Lower lobe of right lung (tissue), 2 donors: ENCODE results near the gene HIC1. TPM values are rescaled to one million over a fixed set of nuclear protein-coding genes. Genes with fewer than 3 reads are reported as not detected.

Experiments
- ATAC-seq, 2 donors: fragments of 200-7000 bp; cut with Tn5 transposase; one replicate each; pipeline ENCODE4 v1.9.1; 2020 to 2022; ENCODE audit warnings: mild to moderate bottlenecking in 2 of 2, moderate library complexity in 2 of 2
- DNase-seq: peaks from one replicate; pipeline ENCODE4 v3.0.0-alpha.2; 2020
- H3K27ac ChIP-seq: fragments of 200-600 bp; one replicate; pipeline ENCODE4 v1.8.0; 2022
- H3K27me3 ChIP-seq: fragments of 200-600 bp; one replicate; pipeline ENCODE4 v1.8.0; 2022; ENCODE audit warnings: low read depth
- H3K36me3 ChIP-seq: fragments of 200-600 bp; one replicate; pipeline ENCODE4 v1.8.0; 2022; ENCODE audit warnings: mild to moderate bottlenecking
- H3K4me1 ChIP-seq: fragments of 200-600 bp; one replicate; pipeline ENCODE4 v1.8.0; 2022
- H3K4me3 ChIP-seq: fragments of 200-600 bp; one replicate; pipeline ENCODE4 v1.8.0; 2022; ENCODE audit warnings: mild to moderate bottlenecking
- H3K9me3 ChIP-seq: fragments of 200-600 bp; one replicate; pipeline ENCODE4 v1.8.0; 2022
- CTCF ChIP-seq: fragments of 200-600 bp; IDR thresholded peaks from one replicate; pipeline ENCODE4 v1.8.0; 2022; ENCODE audit warnings: antibody characterized with exemption, mild to moderate bottlenecking
- intact Hi-C: fragments of 100-400 bp; cut with DNase I; formaldehyde crosslinking; loops from one replicate; pipeline ENCODE4 v1.11.0; 2022
- total RNA-seq: library from RNA; stranded (reverse); fragmentation: NEBNext Ultra II Directional; extraction: Animal tissue kit (Norgen Biotek cat#: 25700); gene quantifications from one replicate; pipeline ENCODE4 v1.2.1, GENCODE V29; 2021
- donor health status: DM: no; HTN: yes; CAD: no; lungs with severe emphysema.

The HIC1 gene
- total RNA-seq, 1 donor from 2014 or later: 20.6 TPM

DNA sequence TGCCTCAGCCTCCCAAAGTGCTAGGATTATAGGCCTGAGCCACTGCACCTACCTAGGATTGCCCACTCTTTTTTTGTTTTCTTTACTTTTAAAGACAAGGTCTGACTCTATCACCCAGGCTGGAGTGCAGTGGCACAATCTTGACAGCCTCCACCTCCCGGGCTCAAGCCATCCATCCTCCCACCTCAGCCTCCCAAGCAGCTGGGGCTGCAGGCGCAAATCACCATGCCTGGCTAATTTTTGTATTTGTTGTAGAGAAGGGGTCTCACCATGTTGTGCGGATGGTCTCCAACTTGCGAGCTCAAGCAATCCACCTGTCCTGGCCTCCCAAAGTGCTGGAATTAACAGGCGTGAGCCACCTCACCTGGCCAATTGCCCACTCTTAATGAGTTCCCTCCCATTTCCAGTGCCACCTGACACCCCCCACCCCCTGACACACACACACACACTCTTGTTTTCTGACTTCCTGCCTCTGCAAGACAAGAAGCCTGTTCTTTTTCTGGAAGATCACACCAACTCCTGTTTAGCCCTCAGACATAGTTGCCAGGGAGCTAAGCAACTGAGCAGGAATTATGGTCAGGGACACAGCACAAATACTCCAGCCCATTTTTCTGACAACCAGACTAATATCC, 10.5 kb upstream of the HIC1 start:
- no peaks in the 10 kb centered on the region for H3K27me3 ChIP-seq
- intact Hi-C loops: no loop called here
- ATAC-seq (no peak), DNase-seq (no peak)
- H3K36me3 ChIP-seq: peaks cover 31% of the 10 kb centered on the region
- H3K27ac ChIP-seq: no peak overlapping the region
- peaks cover 35% of the 10 kb centered on the region for H3K4me1 ChIP-seq
- no peak overlapping the region for H3K4me3 ChIP-seq
- no peak for TF ChIP-seq CTCF
- H3K9me3 ChIP-seq: no peaks in the 10 kb centered on the region

- no peak for TF ChIP-seq CTCF
- no peak overlapping the region for H3K4me3 ChIP-seq
- H3K4me1 ChIP-seq: peaks cover 35% of the 10 kb centered on the region
- no peaks in the 10 kb centered on the region for H3K9me3 ChIP-seq
- no peak overlapping the region for H3K27ac ChIP-seq
- H3K27me3 ChIP-seq: peaks cover 14% of the 10 kb centered on the region
- ATAC-seq: no peak
- no peak for DNase-seq
- intact Hi-C loops: no loop called here
- H3K36me3 ChIP-seq: peaks cover 19% of the 10 kb centered on the region
Observed at GRCh38 chr17:2047590-2047989, 7.3 kb upstream of the HIC1 start.

GRCh38 chr17:2048805-2049204, 6.1 kb upstream of the HIC1 start:
- H3K4me1 ChIP-seq: peaks cover 30% of the 10 kb centered on the region
- ATAC-seq: no peak
- peaks cover 7% of the 10 kb centered on the region for H3K36me3 ChIP-seq
- peak overlapping the region; percentile 85 for H3K4me3 ChIP-seq
- H3K27me3 ChIP-seq: peaks cover 21% of the 10 kb centered on the region
- no peak for DNase-seq
- H3K9me3 ChIP-seq: no peaks in the 10 kb centered on the region
- TF ChIP-seq CTCF: no peak
- intact Hi-C loops: no loop called here
- no peak overlapping the region for H3K27ac ChIP-seq

GRCh38 chr17:2049333-2050299, 5.3 kb upstream of the HIC1 start:
- Histone ChIP-seq H3K27me3 (peaks cover 29% of the 10 kb centered on the region), H3K36me3 (no peaks in the 10 kb centered on the region), H3K27ac (peak overlapping the region; percentile 77), H3K4me1 (peaks cover 34% of the 10 kb centered on the region), H3K4me3 (peak overlapping the region; percentile 85), H3K9me3 (no peaks in the 10 kb centered on the region)
- ATAC-seq: peak; percentile 64 to 74
- no peak for TF ChIP-seq CTCF
- intact Hi-C loops: no loop called here
- DNase-seq: peak; percentile 92

DNA sequence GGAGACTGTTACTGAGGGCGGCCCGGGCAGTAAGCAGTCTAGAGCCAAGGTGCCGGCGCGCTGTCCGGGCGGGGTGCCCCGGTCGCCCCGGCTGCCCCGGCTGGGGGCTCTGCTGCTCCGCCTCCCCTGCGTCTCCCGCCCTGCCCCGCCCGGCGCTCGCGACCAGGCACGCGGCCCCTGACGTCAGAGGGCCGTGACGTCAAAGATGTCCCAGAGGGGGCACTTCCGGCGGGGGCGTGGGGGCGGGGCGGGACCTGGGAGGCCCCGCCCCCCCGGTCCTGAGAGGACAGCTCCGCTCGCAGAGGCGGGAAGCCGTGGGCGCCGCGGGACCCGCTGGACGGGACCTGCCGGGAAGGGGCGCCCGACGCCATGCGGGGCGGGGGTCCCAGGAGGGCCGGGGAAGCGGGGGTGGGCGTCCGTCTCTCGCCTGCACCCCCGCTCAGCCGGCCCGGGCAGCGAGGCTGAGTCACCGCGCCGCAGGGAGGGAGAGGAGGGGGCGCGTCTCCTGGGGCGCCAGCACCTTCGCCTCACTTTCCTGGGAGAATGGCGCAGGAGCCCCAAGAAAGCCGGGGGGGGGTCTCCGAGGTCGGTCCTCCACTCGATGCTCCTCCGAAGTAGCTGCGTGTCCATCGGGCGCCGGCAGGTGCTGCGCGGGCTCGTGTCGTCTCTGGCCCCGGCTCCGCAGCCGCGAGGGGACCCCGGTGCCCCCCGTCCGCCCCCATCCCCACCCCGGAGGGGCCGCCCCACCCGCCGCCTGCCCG, 4.4 kb upstream of the HIC1 start:
- Histone ChIP-seq H3K4me1 (peaks cover 43% of the 10 kb centered on the region), H3K36me3 (no peaks in the 10 kb centered on the region), H3K4me3 (peak overlapping the region; percentile 61), H3K27me3 (peaks cover 31% of the 10 kb centered on the region), H3K9me3 (no peaks in the 10 kb centered on the region), H3K27ac (no peak overlapping the region)
- DNase-seq: peak; percentile 78
- intact Hi-C loops: no loop called here
- peak; percentile 64 to 66 for ATAC-seq
- TF ChIP-seq CTCF: no peak
